Stomach (tissue), 19 donors: ENCODE measurements around the gene SLC25A6. TPM values are rescaled to one million over a fixed set of nuclear protein-coding genes. Genes with fewer than 3 reads are reported as not detected.

ENCODE experiments used
- DNase-seq, 2 donors: peaks; one replicate each; pipeline versions ENCODE4 v3.0.0 to v3.0.0-alpha.2; 2013 to 2019
- H3K27ac ChIP-seq, 5 donors: fragments of 200-600 bp in 4 of 5; sonication (generic) in 4 of 5; one replicate each; pipeline ENCODE4 v1.5.1; 2013 to 2019; ENCODE audit warnings: mild to moderate bottlenecking in 1 of 5, moderate library complexity in 1 of 5
- H3K27me3 ChIP-seq, 3 donors: fragments of 200-600 bp; sonication (generic); one replicate each; pipeline ENCODE4 v1.5.1; 2017 to 2019; ENCODE audit warnings: mixed run types in 1 of 3
- H3K36me3 ChIP-seq, 4 donors: fragments of 200-600 bp; sonication (generic); 1 replicate in 3 of 4; 2 replicates in 1 of 4; pipeline ENCODE4 v1.5.1; 2016 to 2019
- H3K4me1 ChIP-seq, 4 donors: fragments of 200-600 bp; sonication (generic); one replicate each; pipeline ENCODE4 v1.5.1; 2016 to 2019
- H3K4me3 ChIP-seq, 4 donors: fragments of 200-600 bp; sonication (generic) in 3 of 4; one replicate each; pipeline ENCODE4 v1.5.1; 2016 to 2019; ENCODE audit warnings: mild to moderate bottlenecking in 1 of 4
- H3K9me3 ChIP-seq, 4 donors: fragments of 200-600 bp; sonication (generic); one replicate each; pipeline ENCODE4 v1.5.1; 2016 to 2019
- CTCF ChIP-seq, 7 experiments: fragments of 450-650 bp in 4 of 7; fragments of 200-600 bp in 3 of 7; sonication (generic) in 3 of 7; IDR thresholded peaks; one replicate each; pipeline ENCODE4 v1.5.1; 2016 to 2019; ENCODE audit warnings: antibody characterized with exemption in 7 of 7, control low read depth in 2 of 7, mild to moderate bottlenecking in 1 of 7
- EP300 ChIP-seq: sonication (generic); formaldehyde crosslinking; IDR thresholded peaks from one replicate; pipeline ENCODE4 v1.6.1; 2017; ENCODE audit warnings: antibody characterized with exemption
- POLR2A ChIP-seq, 4 donors: fragments of 450-650 bp; IDR thresholded peaks; one replicate each; pipeline ENCODE4 v1.6.1; 2016; ENCODE audit warnings: antibody characterized with exemption in 4 of 4, control low read depth in 2 of 4, mild to moderate bottlenecking in 1 of 4, moderate library complexity in 1 of 4
- POLR2AphosphoS5 ChIP-seq, 3 donors: sonication (generic); formaldehyde crosslinking; IDR thresholded peaks; one replicate each; pipeline ENCODE4 v1.6.1; 2016; ENCODE audit warnings: antibody characterized with exemption in 3 of 3
- WGBS, 5 donors: extraction: QIAGEN DNeasy Blood & Tissue Kit in 3 of 5; methylation state at CpG; one replicate each; pipeline versions ENCODE4 v1.1.5 to v1.1.7; 2013 to 2018; 5-methylcytosine and 5-hydroxymethylcytosine counted together
- intact Hi-C: fragments of 100-400 bp; cut with DNase I; formaldehyde crosslinking; loops from one replicate; pipeline ENCODE4 v1.15.1; 2023; ENCODE audit warnings: low total_unique reads
- long read RNA-seq, 10 donors: transcript quantifications; one replicate each; lab custom pipeline, GENCODE V29; 2026
- polyA plus RNA-seq, 3 donors: library from polyadenylated mRNA; stranded (reverse); fragments of 200-250 nt; gene quantifications; one replicate each; pipeline ENCODE4 v1.2.3, GENCODE V29; 2013
- total RNA-seq, 5 donors: library from RNA; depleted of rRNA; stranded (reverse); fragments of >200 nt; gene quantifications; one replicate each; pipeline versions ENCODE4 v1.1.0 to v1.2.3, GENCODE V29; 2014 to 2016
- donor health status: healthy with polysubstance abuse.
- donor health status: Bipolar disorder and iron deficiency.
- donor health status: healthy.

The SLC25A6 gene
- total RNA-seq (100 to 1,000 TPM; 119 to 707 (median 391) TPM), polyA plus RNA-seq (100 to 1,000 TPM; 416 to 606 (median 518) TPM)
- long read RNA-seq, donor 1, transcript SLC25A6-201 (4 exons, 2,062 nt): major isoform, 159 of 319 reads
- long read RNA-seq, donor 1, partial matches to known transcripts: 160 of 319 reads
- long read RNA-seq, donor 1, other reads (novel, unspliced or antisense): 0 of 319 reads
- long read RNA-seq, donor 2, transcript SLC25A6-201 (4 exons, 2,062 nt): major isoform, 314 of 544 reads
- long read RNA-seq, donor 2, partial matches to known transcripts: 230 of 544 reads
- long read RNA-seq, donor 2, other reads (novel, unspliced or antisense): 0 of 544 reads
- long read RNA-seq, donor 3, transcript SLC25A6-201 (4 exons, 2,062 nt): major isoform, 231 of 308 reads
- long read RNA-seq, donor 3, partial matches to known transcripts: 77 of 308 reads
- long read RNA-seq, donor 3, other reads (novel, unspliced or antisense): 0 of 308 reads
- long read RNA-seq, donor 4, transcript SLC25A6-201 (4 exons, 2,062 nt): major isoform, 39 of 39 reads
- long read RNA-seq, donor 4, partial matches to known transcripts: 0 of 39 reads
- long read RNA-seq, donor 4, other reads (novel, unspliced or antisense): 0 of 39 reads
- long read RNA-seq, donor 5, transcript SLC25A6-201 (4 exons, 2,062 nt): major isoform, 317 of 408 reads
- long read RNA-seq, donor 5, partial matches to known transcripts: 84 of 408 reads
- long read RNA-seq, donor 5, other reads (novel, unspliced or antisense): 7 of 408 reads
- long read RNA-seq, donor 6, transcript SLC25A6-201 (4 exons, 2,062 nt): major isoform, 815 of 1,434 reads
- long read RNA-seq, donor 6, partial matches to known transcripts: 588 of 1,434 reads
- long read RNA-seq, donor 6, other reads (novel, unspliced or antisense): 31 of 1,434 reads
- long read RNA-seq, donor 7, transcript SLC25A6-201 (4 exons, 2,062 nt): major isoform, 328 of 433 reads
- long read RNA-seq, donor 7, partial matches to known transcripts: 105 of 433 reads
- long read RNA-seq, donor 7, other reads (novel, unspliced or antisense): 0 of 433 reads
- long read RNA-seq, donor 8, transcript SLC25A6-201 (4 exons, 2,062 nt): major isoform, 279 of 386 reads
- long read RNA-seq, donor 8, partial matches to known transcripts: 107 of 386 reads
- long read RNA-seq, donor 8, other reads (novel, unspliced or antisense): 0 of 386 reads
- long read RNA-seq, donor 9, transcript SLC25A6-201 (4 exons, 2,062 nt): major isoform, 232 of 314 reads
- long read RNA-seq, donor 9, partial matches to known transcripts: 82 of 314 reads
- long read RNA-seq, donor 9, other reads (novel, unspliced or antisense): 0 of 314 reads
- long read RNA-seq, donor 10, transcript SLC25A6-201 (4 exons, 2,062 nt): major isoform, 150 of 176 reads
- long read RNA-seq, donor 10, partial matches to known transcripts: 26 of 176 reads
- long read RNA-seq, donor 10, other reads (novel, unspliced or antisense): 0 of 176 reads

GRCh38 chrX:1391707-1392375 lies at the start of gene SLC25A6:
Gene SLC25A6 (minus strand): TSS chrX:1392113. CDS start chrX:1392009, 104 bp downstream.
- H3K36me3 ChIP-seq: peaks cover 37 to 51% (median 48%) of the 10 kb centered on the region in 4 donors
- H3K27me3 ChIP-seq: no peaks in the 10 kb centered on the region
- no peaks in the 10 kb centered on the region for H3K9me3 ChIP-seq
- H3K27ac ChIP-seq: peak within 1 kb of the TSS; percentile 97 to 100 (median 99)
- peaks cover 33 to 67% (median 51%) of the 10 kb centered on the region in 4 donors for H3K4me1 ChIP-seq
- WGBS, 5 donors: 0 to 1% (median 0%) methylated on average over 31 to 90 of the region's 90 CpGs; no CpG with 5 or more reads in 1 of the 5 donors
- DNase-seq: peak; percentile 99 to 100
- peak within 1 kb of the TSS; percentile 92 to 100 (median 96) for H3K4me3 ChIP-seq
- intact Hi-C loops: loop anchor here (10.0 kb wide), 1 partner anchor 63 kb away; the partner anchor contains the start of gene ASMTL
- TF ChIP-seq POLR2AphosphoS5 (IDR thresholded peaks at IDR 0.05) (peak; percentile 81 to 84 (median 82)), POLR2A (IDR thresholded peaks at IDR 0.05) (peak in 1 of 4 donors; percentile 32), CTCF (IDR thresholded peaks at IDR 0.05) (peak in 2 of 7 experiments; percentile 16 to 17), EP300 (no peak)

DNA sequence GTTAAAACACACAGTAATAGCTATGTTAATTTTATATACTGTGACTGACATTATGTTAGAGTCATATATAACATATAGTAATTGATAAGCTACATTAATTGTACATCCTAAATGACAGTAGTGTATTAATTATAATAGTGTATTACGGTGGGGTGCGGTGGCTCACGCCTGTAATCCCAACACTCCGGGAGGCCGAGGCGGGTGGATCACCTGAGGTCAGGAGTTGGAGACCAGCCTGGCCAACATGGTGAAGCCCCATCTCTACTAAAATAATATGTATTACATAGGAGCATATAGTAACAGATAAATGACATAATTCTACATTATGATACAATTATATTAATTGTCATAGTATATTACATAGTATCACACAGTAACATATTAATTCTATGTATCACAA lies 48.6 kb upstream of the SLC25A6 start:
- no peak overlapping the region for H3K4me3 ChIP-seq
- H3K27me3 ChIP-seq: no peaks in the 10 kb centered on the region
- H3K9me3 ChIP-seq: peaks cover 0 to 15% (median 0%) of the 10 kb centered on the region in 4 donors
- no peak for DNase-seq
- H3K36me3 ChIP-seq: peaks cover 17 to 74% (median 63%) of the 10 kb centered on the region in 4 donors
- no peak overlapping the region for H3K27ac ChIP-seq
- TF ChIP-seq EP300 (no peak), CTCF (IDR thresholded peaks at IDR 0.05) (no peak), POLR2A (IDR thresholded peaks at IDR 0.05) (no peak), POLR2AphosphoS5 (IDR thresholded peaks at IDR 0.05) (no peak)
- H3K4me1 ChIP-seq: no peaks in the 10 kb centered on the region
- WGBS, 5 donors: 95 to 100% (median 97%) methylated on average over 6 of the region's 6 CpGs
- intact Hi-C loops: no loop called here

DNA sequence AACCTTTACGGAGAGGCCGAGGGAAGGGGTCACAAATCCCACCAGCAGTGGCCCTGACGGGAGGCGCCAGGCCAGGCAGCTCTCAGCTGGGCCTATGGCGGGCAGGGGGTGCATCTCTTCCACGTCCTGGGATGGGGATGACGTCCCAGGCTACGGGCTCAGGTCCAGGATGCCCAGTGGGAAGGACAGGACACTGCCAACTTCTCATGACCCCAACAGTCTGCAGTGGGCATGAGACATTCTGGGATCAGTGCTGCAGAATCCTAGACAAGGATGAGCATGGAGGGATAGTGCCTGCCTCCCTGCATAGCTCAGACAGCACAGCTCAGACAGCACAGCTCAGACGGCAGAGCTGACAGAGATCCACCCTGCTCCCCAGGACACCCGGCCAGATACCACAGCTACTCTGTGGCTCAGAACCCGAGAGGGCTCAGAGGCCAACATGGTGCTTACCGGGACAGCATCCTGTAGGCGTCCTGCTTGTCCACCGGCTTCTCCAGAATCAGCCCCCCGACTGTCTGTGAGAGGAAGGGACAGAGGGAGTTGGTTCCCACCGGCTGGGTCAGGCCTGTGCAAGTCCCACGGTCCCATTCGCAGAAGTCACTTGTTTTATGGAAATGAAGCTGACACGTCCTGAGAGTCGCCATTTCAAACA lies 43.5 kb upstream of the SLC25A6 start:
- Histone ChIP-seq H3K4me3 (no peak overlapping the region), H3K4me1 (no peaks in the 10 kb centered on the region), H3K27ac (no peak overlapping the region), H3K36me3 (peaks cover 25 to 83% (median 79%) of the 10 kb centered on the region in 4 donors), H3K27me3 (no peaks in the 10 kb centered on the region), H3K9me3 (no peaks in the 10 kb centered on the region)
- no peak for DNase-seq
- intact Hi-C loops: no loop called here
- 89 to 96% (median 94%) methylated on average over 19 to 20 of the region's 20 CpGs for WGBS, 5 donors
- TF ChIP-seq POLR2A (IDR thresholded peaks at IDR 0.05) (no peak), EP300 (no peak), POLR2AphosphoS5 (IDR thresholded peaks at IDR 0.05) (no peak), CTCF (IDR thresholded peaks at IDR 0.05) (no peak)
